ENCODE data around the gene GPC6.

Gene GPC6

GRCh38 chr13:93368718-93369117 lies 142.1 kb downstream of the GPC6 start:
- H3K9me2 ChIP-seq (replicated peaks; ENCODE audit: low read depth, low read length) = no peaks in the 10 kb centered on the region
- no peaks in the 10 kb centered on the region for H4K20me1 ChIP-seq (ENCODE audit: insufficient read depth, low read length, poor library complexity, severe bottlenecking)
- H3F3A ChIP-seq (ENCODE audit: low read depth) = no peaks in the 10 kb centered on the region
- H3K79me2 ChIP-seq (ENCODE audit: insufficient read depth, low read length) = no peaks in the 10 kb centered on the region
- no peak overlapping the region for H3K4me2 ChIP-seq (ENCODE audit: low read depth, low read length, poor library complexity, severe bottlenecking)
- H3K9ac ChIP-seq (ENCODE audit: low read depth, low read length, poor library complexity, severe bottlenecking) = no peak overlapping the region
- H3K36me3 ChIP-seq (ENCODE audit: insufficient read depth, low read length) = no peaks in the 10 kb centered on the region
- H3K27me3 ChIP-seq (ENCODE audit: insufficient read depth, low read length, poor library complexity, severe bottlenecking) = no peaks in the 10 kb centered on the region
- H3K9me3 ChIP-seq (ENCODE audit: insufficient read depth, low read depth, low read length) = no peaks in the 10 kb centered on the region
- no peak for TF ChIP-seq CTCF (conservative IDR thresholded peaks at IDR 0.05; ENCODE audit: low read length)
- H2AFZ ChIP-seq (ENCODE audit: low read length) = no peak overlapping the region
- H3K4me1 ChIP-seq (ENCODE audit: insufficient read depth, low read length, poor library complexity, severe bottlenecking) = no peaks in the 10 kb centered on the region
- H3K4me3 ChIP-seq (ENCODE audit: low read length, poor library complexity, severe bottlenecking) = no peak overlapping the region

GRCh38 chr13:93372856-93373255 lies 146.2 kb downstream of the GPC6 start:
- H3K4me2 ChIP-seq (ENCODE audit: low read depth, low read length, poor library complexity, severe bottlenecking) = no peak overlapping the region
- no peaks in the 10 kb centered on the region for H4K20me1 ChIP-seq (ENCODE audit: insufficient read depth, low read length, poor library complexity, severe bottlenecking)
- no peaks in the 10 kb centered on the region for H3K4me1 ChIP-seq (ENCODE audit: insufficient read depth, low read length, poor library complexity, severe bottlenecking)
- H2AFZ ChIP-seq (ENCODE audit: low read length) = no peak overlapping the region
- no peaks in the 10 kb centered on the region for H3F3A ChIP-seq (ENCODE audit: low read depth)
- H3K27me3 ChIP-seq (ENCODE audit: insufficient read depth, low read length, poor library complexity, severe bottlenecking) = no peaks in the 10 kb centered on the region
- no peaks in the 10 kb centered on the region for H3K9me2 ChIP-seq (replicated peaks; ENCODE audit: low read depth, low read length)
- no peak for TF ChIP-seq CTCF (conservative IDR thresholded peaks at IDR 0.05; ENCODE audit: low read length)
- TF ChIP-seq EZH2phosphoT487 (IDR thresholded peaks at IDR 0.05; ENCODE audit: borderline replicate concordance) = no peak
- no peaks in the 10 kb centered on the region for H3K36me3 ChIP-seq (ENCODE audit: insufficient read depth, low read length)
- no peaks in the 10 kb centered on the region for H3K79me2 ChIP-seq (ENCODE audit: insufficient read depth, low read length)
- H3K9ac ChIP-seq (ENCODE audit: low read depth, low read length, poor library complexity, severe bottlenecking) = no peak overlapping the region
- no peaks in the 10 kb centered on the region for H3K9me3 ChIP-seq (ENCODE audit: insufficient read depth, low read depth, low read length)
- H3K4me3 ChIP-seq (ENCODE audit: low read length, poor library complexity, severe bottlenecking) = no peak overlapping the region

- H3K4me3 ChIP-seq (ENCODE audit: low read length, poor library complexity, severe bottlenecking) = no peak overlapping the region
- H3K27me3 ChIP-seq (ENCODE audit: insufficient read depth, low read length, poor library complexity, severe bottlenecking) = no peaks in the 10 kb centered on the region
- no peaks in the 10 kb centered on the region for H3K36me3 ChIP-seq (ENCODE audit: insufficient read depth, low read length)
- H3K4me2 ChIP-seq (ENCODE audit: low read depth, low read length, poor library complexity, severe bottlenecking) = no peak overlapping the region
- TF ChIP-seq EZH2phosphoT487 (IDR thresholded peaks at IDR 0.05; ENCODE audit: borderline replicate concordance) = no peak
- no peak for TF ChIP-seq CTCF (conservative IDR thresholded peaks at IDR 0.05; ENCODE audit: low read length)
- no peaks in the 10 kb centered on the region for H3K9me2 ChIP-seq (replicated peaks; ENCODE audit: low read depth, low read length)
- H3K9ac ChIP-seq (ENCODE audit: low read depth, low read length, poor library complexity, severe bottlenecking) = no peak overlapping the region
- H3K9me3 ChIP-seq (ENCODE audit: insufficient read depth, low read depth, low read length) = no peaks in the 10 kb centered on the region
- no peaks in the 10 kb centered on the region for H4K20me1 ChIP-seq (ENCODE audit: insufficient read depth, low read length, poor library complexity, severe bottlenecking)
- no peaks in the 10 kb centered on the region for H3K4me1 ChIP-seq (ENCODE audit: insufficient read depth, low read length, poor library complexity, severe bottlenecking)
- no peaks in the 10 kb centered on the region for H3K79me2 ChIP-seq (ENCODE audit: insufficient read depth, low read length)
- no peaks in the 10 kb centered on the region for H3F3A ChIP-seq (ENCODE audit: low read depth)
- no peak overlapping the region for H2AFZ ChIP-seq (ENCODE audit: low read length)
Observed at GRCh38 chr13:93375491-93375890, 148.9 kb downstream of the GPC6 start.
